SK-MEL-5 (cell line): Measurements from ENCODE around the gene EGFL6. TPM values are rescaled to one million over a fixed set of nuclear protein-coding genes. Genes with fewer than 3 reads are reported as not detected.
"Not testable (repeated sequence)": the region's sequence is repeated elsewhere in the genome, so short reads cannot be mapped to it uniquely, and the experiment has no call there.

Experiments
- DNase-seq: peaks from one replicate; pipeline ENCODE4 v3.0.0-alpha.2; 2016; ENCODE audit warnings: low read depth, low spot score
- in situ Hi-C: cut with HindIII; loops from 2 replicates; pipeline ENCODE4 v1.10.0; 2016; ENCODE audit warnings: low sequenced_read_pairs, high pct_unique_total_duplicates, low pct_unique_long_range_greater_than_20kb
- total RNA-seq: library from RNA; depleted of rRNA; stranded (reverse); fragments of >200 nt; shearing (Covaris generic); gene quantifications from 2 replicates; pipeline ENCODE4 v1.2.3, GENCODE V29; 2014; rRNA removed

Gene EGFL6
- total RNA-seq, 1 experiment from 2014 or later, result not detected

DNA sequence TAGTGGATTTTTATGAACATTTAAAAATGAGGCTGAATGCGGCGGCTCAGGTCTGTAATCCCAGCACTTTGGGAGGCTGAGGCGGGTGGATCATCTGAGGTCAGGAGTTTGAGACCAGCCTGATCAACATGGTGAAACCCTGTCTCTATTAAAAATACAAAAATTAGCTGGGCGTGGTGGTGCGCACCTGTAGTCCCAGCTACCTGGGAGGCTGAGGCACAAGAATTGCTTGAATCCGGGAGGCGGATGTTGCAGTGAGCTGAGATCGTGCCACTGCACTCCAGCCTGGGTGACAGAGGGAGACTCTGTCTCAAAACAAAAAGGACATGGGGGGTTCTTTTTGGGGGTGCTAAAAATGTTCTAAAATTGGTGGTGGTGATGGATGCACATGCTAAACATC lies 100.4 kb downstream of the EGFL6 start:
- DNase-seq, in situ Hi-C loops: not testable (repeated sequence)

DNA sequence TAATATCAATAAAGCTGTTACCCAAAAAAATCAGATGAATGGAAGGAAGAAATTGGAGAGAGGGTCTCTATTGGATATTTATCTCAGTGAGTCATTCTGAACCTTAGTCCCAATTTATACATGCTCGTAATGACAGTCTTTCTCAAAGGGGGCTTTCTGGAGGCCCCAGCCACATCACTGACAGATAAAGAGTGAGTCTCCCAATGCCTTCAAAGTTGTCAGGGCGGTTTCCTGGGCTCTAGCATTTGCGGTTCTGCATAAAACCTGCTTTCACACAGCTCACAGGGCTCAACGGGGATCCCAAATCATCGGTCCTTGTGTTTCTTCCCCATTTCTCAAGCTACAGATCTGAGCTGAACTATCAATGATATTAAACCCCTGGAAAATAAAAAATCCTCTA lies 100.8 kb downstream of the EGFL6 start:
- in situ Hi-C loops, result no loop called here
- DNase-seq, result no peak

DNA sequence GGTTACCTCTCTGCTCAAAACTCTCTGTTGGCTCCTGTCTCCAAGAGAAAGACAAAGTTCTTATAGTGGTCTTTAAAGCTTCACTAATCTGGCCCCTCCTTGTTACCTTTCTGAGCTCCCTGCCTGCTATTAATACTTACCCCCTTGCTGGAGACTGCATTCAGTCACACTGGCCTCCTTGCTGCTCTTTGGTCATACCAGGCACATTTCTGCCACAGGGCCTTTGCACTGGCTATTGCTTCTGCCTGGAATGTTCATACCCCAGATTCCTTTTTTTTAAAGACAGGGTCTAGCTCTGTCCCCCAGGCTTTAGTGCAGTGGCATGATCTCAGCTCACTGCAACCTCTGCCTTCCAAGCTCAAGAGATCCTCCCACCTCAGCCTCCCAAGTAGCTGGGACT lies 103.6 kb downstream of the EGFL6 start:
- in situ Hi-C loops, result no loop called here
- DNase-seq, result no peak

DNA sequence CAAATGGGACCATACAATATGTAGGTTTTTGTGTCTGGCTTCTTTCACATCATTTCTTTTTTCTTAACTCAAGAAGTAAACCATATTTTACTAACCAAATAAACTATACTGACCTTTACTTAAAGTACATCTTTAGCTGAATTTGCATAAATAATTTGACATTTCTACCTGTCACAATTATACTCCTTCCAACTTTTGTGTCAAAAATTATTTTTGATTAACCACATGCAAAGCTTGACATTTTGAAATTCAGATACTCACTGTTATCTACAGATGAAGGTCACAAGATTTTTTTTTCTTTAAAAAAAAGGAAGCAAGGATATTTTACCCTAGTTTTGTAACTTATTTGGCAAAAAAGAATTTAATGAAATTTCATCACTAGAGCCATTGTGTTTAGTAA lies 107.5 kb downstream of the EGFL6 start:
- no peak for DNase-seq
- in situ Hi-C loops, result no loop called here

DNA sequence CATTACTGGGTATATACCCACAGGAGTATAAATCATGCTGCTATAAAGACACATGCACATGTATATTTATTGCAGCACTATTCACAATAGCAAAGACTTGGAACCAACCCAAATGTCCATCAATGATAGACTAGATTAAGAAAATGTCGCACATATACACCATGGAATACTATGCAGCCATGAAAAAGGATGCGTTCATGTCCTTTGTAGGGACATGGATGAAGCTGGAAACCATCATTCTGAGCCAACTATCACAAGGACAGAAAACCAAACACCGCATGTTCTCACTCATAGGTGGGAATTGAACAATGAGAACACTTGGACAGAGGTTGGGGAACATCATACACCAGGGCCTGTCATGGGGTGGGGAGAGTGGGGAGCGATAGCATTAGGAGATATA lies 110.3 kb downstream of the EGFL6 start:
- DNase-seq, in situ Hi-C loops: not testable (repeated sequence)

DNA sequence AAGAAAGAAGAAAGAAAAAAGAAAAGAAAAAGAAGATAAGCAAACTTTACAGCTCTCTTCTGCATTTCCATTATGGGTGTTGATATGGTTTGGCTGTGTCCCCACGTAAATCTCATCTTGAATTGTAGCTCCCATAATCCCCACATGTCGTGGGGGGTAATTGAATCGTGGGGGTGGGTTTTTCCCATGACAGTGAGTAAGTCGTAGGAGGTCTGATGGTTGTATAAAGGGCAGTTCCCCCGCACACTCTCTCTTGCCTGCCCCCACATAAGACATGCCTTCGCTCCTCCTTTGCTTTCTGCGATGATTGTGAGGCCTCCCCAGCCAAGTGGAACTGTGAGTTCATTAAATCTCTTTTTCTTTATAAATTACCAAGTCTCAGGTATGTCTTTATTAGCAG lies 112.2 kb downstream of the EGFL6 start:
- in situ Hi-C loops, result no loop called here
- no peak for DNase-seq

Other genes starting within 250 kb of the EGFL6 start
- gene ATXN3L, start 249.5 kb upstream of the EGFL6 start, total RNA-seq, result not detected in 2 replicates
- gene TCEANC, start 83.5 kb downstream of the EGFL6 start, total RNA-seq, result 4.1 and 5.4 TPM in 2 replicates
- gene RAB9A, start 119.5 kb downstream of the EGFL6 start, total RNA-seq, result 69.0 and 73.4 TPM in 2 replicates
- gene TRAPPC2, start 165.0 kb downstream of the EGFL6 start, total RNA-seq, result 15.6 and 19.0 TPM in 2 replicates
- 12.7 and 14.1 TPM in 2 replicates for gene OFD1, start 165.1 kb downstream of the EGFL6 start, total RNA-seq
- 231 and 232 TPM in 2 replicates for gene GPM6B, start 247.5 kb downstream of the EGFL6 start, total RNA-seq